Measurements from ENCODE around the gene GPER1.
"Not testable (repeated sequence)": the region's sequence is repeated elsewhere in the genome, so short reads cannot be mapped to it uniquely, and the experiment has no call there.

Gene GPER1

DNA sequence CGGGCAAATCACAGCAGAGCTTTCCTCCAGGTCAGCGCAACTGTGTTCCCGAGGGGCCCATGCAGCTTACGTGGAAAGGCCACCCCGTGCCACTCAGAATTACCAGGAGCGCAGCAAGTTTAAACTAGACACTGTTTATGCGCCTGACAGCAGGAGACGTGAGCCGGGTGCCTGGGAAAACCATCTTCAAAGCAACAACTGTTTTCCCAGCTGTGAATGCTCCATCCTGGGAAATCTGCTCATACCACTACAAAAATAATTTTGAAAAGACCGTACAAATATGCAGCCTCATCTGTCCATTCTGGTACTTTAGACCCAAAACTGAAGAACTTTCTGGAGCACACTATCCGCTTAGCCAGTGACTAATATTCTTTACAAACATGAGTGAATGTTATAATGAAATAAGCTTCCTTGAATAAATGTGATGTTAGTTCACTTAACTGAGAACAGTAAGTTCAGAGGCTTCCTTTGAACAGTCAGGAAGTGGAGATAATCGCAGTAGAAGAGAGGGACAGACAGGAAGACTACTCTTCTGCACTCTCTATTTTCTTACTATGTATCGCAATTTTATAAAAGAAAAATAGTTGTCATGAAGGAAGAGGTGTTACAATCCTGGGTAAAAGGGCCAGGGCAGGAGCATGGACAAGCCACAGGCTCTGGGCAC is 16.7 kb downstream of the GPER1 start:
- no peak for DNase-seq

- DNase-seq = no peak
Observed at GRCh38 chr7:1105189-1105588, 17.3 kb downstream of the GPER1 start.

GRCh38 chr7:1106063-1106792 is 18.3 kb downstream of the GPER1 start:
- DNase-seq = no peak

GRCh38 chr7:1106793-1107421 is 19.0 kb downstream of the GPER1 start:
- no peak for DNase-seq

- no peak for DNase-seq
Observed at GRCh38 chr7:1108264-1108920, 20.5 kb downstream of the GPER1 start.

DNA sequence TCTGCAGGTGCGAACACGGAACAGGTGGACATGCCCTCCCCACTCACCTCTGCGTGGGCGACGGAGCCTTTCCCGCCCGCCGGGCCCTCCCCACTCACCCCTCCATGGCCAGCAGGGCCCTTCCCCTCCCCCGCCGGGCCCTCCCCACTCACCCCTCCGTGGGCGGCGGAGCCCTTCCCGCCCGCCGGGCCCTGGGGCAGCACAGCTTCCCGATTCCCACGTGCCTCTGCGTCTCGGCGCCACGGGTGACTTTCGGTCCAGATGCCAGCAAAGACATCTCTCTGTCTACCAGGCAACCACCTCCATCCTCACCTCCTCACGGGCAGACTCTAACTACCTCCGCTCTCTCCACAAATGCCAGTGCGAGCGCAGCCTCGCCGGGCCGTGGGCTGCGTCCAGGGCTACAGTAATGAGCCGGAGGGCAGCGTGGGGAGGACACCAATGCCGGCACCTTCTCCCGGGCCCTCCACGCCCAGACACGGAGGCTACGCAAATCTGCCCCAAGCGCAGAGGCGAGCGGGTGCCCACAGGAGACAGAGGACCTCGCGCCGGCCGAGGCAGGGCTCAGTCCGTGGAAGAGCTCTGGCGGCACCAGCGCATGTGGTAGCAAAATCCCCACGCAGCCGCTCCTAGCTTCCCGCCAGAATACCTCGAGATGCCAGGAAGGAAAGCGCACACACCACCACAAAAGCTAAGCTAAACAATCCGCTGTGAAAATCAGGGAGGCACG is 21.8 kb downstream of the GPER1 start:
- no peak for DNase-seq

DNA sequence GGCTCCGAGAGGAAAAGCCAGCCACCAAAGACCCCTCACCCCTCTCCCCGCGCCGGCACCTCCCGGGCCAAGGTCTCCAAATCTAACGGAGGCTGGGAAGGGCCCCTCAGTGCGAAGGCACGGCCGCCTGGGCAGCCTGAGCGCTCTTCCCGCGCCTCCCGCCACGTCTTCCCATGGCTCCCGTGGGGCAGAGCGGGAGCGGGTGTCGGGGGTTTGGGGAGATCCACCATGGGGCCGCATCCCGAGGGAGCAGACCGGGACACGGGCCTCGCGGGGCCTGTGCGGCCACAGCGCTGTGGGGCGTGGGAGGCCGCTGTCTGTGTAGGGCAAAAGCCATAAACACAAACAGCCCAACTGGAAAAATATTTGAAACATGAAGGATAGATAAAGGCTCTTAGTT is 22.4 kb downstream of the GPER1 start:
- no peak for DNase-seq

GRCh38 chr7:1111156-1111555 is 23.2 kb downstream of the GPER1 start:
- DNase-seq = no peak

DNA sequence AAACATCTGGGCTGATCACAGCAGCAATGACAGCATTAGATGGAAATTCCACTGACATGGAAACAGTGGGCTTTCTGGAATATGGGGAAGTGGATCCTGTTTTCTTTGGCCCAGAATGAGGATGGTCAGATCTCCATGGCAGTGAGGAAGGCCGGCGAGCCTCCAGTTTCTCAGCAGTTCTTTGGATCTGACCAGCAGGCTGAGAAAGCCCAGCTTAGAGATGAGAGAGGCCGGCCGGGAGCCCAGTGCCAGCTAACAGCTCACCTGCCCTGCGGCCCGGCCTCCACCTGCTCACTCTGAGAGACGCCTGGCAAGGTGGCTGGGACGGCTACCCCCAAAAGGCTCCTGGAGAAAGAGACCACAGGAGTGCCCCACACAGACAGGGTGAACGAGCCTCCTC is 24.2 kb downstream of the GPER1 start:
- no peak for DNase-seq

DNA sequence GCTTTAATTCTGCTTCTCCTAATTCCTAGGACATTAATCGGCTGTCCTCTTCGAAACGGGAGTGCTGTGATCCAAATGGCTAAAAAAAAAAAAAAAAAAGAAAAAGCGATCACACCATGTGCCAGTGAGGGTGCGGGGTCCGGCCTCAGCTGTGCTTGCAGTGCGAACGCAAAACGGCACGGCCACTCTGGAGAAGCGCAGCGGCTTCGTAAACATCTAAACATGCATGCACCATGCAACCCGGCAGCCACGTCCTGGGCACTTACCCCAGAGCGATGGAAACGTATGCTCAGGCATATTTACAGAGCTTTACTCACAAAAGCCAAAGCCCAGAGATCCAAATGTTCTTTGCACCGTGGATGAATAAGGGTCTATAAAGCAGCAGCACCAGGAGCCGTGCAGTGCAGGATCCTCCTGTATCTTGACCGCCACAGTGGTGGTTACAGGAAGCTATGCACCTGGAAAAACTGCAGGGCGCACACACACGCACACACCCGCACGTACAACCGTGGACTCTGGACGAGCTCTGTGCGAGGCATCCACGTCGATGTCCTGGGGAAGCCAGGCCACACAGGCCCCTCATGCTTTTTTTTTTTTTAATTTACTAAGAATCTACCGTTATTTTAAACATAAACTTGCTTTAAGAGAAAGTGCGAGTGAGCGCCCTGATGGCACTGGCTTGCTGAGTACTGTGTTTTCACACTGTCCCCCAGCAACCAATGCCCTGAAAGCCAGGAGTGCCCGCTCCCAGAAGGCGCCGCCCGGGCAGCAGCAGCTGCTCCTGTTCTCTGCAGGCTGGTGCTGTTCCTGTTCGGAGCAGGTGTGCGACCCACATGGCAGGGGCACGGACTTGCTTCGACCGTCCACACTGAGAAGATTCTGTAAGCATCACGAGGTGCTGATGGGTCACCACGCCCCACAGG is 25.0 kb downstream of the GPER1 start:
- DNase-seq = no peak

DNA sequence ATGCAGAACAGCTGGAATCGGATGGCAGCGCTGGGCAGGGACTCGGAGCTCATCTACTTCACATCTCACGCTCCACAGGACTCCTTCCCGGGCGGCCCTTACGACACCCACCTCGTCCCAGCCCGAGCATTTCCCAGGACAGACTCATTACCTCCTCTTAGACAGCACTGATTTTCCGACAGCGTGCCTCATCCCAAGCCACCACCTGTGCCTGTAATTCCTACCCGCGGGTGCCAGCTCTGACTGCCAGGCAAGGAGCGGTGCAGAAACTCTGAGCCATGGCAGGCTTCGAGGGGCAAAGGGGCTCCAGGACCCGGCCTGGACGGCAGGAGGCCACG is 25.6 kb downstream of the GPER1 start:
- DNase-seq = no peak

- no peak for DNase-seq
Observed at GRCh38 chr7:1114088-1114487, 26.2 kb downstream of the GPER1 start.

DNA sequence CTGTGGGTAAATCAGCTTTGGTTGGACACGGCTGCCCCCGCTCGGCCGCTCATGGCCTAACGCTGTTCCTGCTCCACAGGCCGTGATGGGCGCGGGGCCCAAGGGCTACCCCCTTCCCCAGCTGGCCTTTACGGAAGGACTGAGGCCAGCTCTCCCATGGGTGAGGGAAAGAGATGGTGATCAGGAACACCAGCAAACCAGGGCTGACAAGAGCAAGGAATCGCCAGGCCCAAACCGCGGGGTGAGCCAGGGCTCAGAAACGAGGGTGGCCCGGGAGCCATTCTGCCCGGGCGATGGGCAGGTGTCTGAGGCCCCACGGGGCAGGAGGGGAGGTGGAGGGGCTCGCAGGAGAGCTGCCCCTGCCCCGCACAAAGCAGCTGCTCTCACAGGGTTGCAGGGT is 26.6 kb downstream of the GPER1 start:
- no peak for DNase-seq

GRCh38 chr7:1115171-1116045 is 27.5 kb downstream of the GPER1 start:
- DNase-seq = not testable (repeated sequence)

DNA sequence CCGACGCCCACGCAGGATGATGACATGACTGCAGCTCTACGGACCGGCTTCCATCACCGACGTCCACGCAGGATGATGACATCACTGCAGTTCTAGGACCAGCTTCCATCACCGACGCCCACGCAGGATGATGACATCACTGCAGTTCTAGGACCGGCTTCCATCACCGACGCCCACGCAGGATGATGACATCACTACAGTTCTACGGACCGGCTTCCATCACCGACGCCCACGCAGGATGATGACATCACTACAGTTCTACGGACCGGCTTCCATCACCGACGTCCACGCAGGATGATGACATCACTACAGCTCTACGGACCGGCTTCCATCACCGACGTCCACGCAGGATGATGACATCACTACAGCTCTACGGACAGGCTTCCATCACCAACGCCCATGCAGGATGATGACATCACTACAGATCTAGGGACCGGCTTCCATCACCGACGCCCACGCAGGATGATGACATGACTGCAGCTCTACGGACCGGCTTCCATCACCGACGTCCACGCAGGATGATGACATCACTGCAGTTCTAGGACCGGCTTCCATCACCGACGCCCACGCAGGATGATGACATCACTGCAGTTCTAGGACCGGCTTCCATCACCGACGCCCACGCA is 28.6 kb downstream of the GPER1 start:
- DNase-seq = not testable (repeated sequence)

DNA sequence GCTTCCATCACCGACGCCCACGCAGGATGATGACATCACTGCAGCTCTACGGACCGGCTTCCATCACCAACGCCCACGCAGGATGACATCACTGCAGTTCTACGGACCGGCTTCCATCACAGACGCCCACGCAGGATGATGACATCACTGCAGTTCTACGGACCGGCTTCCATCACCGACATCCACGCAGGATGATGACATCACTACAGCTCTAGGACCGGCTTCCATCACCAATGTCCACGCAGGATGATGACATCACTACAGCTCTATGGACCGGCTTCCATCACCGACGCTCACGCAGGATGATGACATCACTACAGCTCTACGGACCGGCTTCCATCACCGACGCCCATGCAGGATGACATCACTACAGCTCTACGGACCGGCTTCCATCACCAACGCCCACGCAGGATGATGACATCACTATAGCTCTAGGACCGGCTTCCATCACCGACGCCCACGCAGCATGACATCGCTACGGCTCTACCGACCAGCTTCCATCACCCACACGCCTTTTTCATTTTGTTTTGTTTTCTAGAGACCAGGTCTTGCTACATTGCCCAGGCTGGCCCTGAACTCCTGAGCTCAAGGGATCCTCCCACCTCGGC is 29.5 kb downstream of the GPER1 start:
- no peak for DNase-seq

DNA sequence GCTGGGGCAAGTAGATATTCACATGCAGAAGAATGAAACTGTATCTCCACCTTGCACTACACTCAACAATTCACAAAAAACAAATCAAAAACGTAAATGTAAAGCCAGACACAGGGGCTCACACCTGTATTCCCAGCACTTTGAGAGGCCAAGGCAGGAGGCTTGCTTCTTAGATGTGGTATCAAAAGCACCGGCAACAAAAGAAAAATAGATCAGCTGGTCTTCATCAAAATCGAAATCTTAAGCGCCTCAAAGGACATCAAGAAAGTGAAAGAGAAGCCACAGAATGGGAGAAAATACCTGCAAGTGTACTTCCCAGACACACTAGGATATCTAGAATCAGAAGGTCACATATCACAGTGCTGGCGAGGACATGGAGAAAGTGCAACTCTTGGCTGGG is 31.3 kb downstream of the GPER1 start:
- DNase-seq = no peak

GRCh38 chr7:1120791-1121190 is 32.9 kb downstream of the GPER1 start:
- DNase-seq = no peak

GRCh38 chr7:1121476-1121875 is 33.6 kb downstream of the GPER1 start:
- no peak for DNase-seq
